Fibroblast of lung (primary cell): Measurements from ENCODE around the gene CHST10.

Experiments
- EZH2 ChIP-seq: IDR thresholded peaks from 2 replicates; pipeline ENCODE4 v1.5.1; 2012; ENCODE audit warnings: low read length, control low read depth, mild to moderate bottlenecking; ENCODE audit errors: missing control alignments
- TF ChIP-seq, protein P1 (sequence below), 2 donors: IDR thresholded peaks in 1 of 2; conservative IDR thresholded peaks in 1 of 2; 1 replicate in 1 of 2; 2 replicates in 1 of 2; pipeline ENCODE4 v1.5.1; 2011 to 2012; ENCODE audit warnings: low read length in 2 of 2, control low read depth in 1 of 2, inconsistent platforms in 1 of 2, low read depth in 1 of 2, mild to moderate bottlenecking in 1 of 2

DNA sequence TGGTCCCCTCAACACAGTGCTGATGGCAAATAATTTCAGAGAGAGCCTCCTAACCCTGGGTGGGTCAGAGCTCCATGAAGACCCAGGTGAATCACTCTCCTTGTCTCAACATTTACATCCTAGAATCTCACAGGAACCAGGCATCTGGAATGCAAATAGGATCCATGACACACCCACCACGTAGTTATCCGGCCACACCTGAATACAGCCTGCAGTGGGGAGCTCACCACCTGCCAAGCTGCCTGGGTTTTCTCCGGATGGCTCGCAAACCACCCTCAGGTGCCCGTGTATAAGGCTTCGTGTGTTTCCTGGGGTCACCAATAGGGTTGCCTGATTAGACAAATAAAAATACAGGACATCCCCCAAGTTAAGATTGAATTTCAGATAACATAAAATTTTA, 9.9 kb downstream of the CHST10 start:
- TF ChIP-seq, protein P1, sequence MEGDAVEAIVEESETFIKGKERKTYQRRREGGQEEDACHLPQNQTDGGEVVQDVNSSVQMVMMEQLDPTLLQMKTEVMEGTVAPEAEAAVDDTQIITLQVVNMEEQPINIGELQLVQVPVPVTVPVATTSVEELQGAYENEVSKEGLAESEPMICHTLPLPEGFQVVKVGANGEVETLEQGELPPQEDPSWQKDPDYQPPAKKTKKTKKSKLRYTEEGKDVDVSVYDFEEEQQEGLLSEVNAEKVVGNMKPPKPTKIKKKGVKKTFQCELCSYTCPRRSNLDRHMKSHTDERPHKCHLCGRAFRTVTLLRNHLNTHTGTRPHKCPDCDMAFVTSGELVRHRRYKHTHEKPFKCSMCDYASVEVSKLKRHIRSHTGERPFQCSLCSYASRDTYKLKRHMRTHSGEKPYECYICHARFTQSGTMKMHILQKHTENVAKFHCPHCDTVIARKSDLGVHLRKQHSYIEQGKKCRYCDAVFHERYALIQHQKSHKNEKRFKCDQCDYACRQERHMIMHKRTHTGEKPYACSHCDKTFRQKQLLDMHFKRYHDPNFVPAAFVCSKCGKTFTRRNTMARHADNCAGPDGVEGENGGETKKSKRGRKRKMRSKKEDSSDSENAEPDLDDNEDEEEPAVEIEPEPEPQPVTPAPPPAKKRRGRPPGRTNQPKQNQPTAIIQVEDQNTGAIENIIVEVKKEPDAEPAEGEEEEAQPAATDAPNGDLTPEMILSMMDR (conservative IDR thresholded peaks at IDR 0.05 in 1 of 2, IDR thresholded peaks at IDR 0.05 in 1 of 2; ENCODE audit: low read depth in 1 of 2, low read length in 2 of 2) = no peak
- no peak for TF ChIP-seq EZH2
